Ovary (tissue), 3 donors: ENCODE data around the gene YPEL3.

Experiments
- POLR2A ChIP-seq: fragments of 450-650 bp; IDR thresholded peaks from one replicate; pipeline ENCODE4 v1.6.1; 2017; ENCODE audit warnings: antibody characterized with exemption, mild to moderate bottlenecking, moderate library complexity
- TF ChIP-seq, protein P1 (sequence below), 3 donors: fragments of 450-650 bp in 2 of 3; fragments of 200-600 bp in 1 of 3; IDR thresholded peaks; one replicate each; pipeline versions ENCODE4 v1.5.1 to v1.8.0; 2016 to 2022; ENCODE audit warnings: antibody characterized with exemption in 3 of 3, mild to moderate bottlenecking in 1 of 3
- donor health status: DM: no; HTN: no; CAD: no.

DNA sequence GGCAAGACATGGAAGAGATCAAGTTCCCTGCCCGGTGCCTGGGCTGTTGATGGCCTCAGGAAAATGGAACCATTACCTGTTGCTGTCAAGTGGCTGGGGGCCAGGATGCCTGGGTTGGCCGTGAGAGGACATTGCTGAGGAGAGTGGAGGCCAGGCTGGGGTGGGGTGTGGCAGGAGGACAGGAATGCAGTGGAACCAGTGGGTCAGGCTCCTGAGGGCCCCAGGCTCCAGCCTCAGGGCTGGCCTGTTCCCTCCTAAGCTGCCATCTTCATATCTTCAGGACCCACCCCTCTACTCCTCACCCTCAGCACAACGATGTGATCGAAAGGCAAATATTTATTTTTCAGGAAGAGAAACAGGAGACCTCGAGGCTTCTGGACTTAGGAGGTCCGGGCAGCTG lies 8.5 kb upstream of the YPEL3 start:
- TF ChIP-seq, protein P1, sequence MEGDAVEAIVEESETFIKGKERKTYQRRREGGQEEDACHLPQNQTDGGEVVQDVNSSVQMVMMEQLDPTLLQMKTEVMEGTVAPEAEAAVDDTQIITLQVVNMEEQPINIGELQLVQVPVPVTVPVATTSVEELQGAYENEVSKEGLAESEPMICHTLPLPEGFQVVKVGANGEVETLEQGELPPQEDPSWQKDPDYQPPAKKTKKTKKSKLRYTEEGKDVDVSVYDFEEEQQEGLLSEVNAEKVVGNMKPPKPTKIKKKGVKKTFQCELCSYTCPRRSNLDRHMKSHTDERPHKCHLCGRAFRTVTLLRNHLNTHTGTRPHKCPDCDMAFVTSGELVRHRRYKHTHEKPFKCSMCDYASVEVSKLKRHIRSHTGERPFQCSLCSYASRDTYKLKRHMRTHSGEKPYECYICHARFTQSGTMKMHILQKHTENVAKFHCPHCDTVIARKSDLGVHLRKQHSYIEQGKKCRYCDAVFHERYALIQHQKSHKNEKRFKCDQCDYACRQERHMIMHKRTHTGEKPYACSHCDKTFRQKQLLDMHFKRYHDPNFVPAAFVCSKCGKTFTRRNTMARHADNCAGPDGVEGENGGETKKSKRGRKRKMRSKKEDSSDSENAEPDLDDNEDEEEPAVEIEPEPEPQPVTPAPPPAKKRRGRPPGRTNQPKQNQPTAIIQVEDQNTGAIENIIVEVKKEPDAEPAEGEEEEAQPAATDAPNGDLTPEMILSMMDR (IDR thresholded peaks at IDR 0.05), result no peak
- TF ChIP-seq POLR2A, result no peak
